HepG2 (cell line): ENCODE measurements around the gene JPT1. TPM values are rescaled to one million over a fixed set of nuclear protein-coding genes. Genes with fewer than 3 reads are reported as not detected.

Experiments
- DRAP1 ChIP-seq: IDR thresholded peaks from 2 replicates; pipeline ENCODE4 v1.6.1; 2016; ENCODE audit warnings: missing genetic modification reagents, missing compliant biosample characterization
- GATA4 ChIP-seq: sonication (generic); IDR thresholded peaks from 2 replicates; pipeline ENCODE4 v1.6.1; 2016; ENCODE audit warnings: antibody characterized with exemption, low read depth, borderline replicate concordance
- HNF1B ChIP-seq: sonication (generic); formaldehyde crosslinking; IDR thresholded peaks from 2 replicates; pipeline ENCODE4 v1.5.1; 2020; ENCODE audit warnings: mild to moderate bottlenecking, moderate library complexity, missing genetic modification reagents
- LRRFIP1 ChIP-seq: sonication (generic); formaldehyde crosslinking; conservative IDR thresholded peaks from 2 replicates; pipeline ENCODE4 v1.4.0; 2020; ENCODE audit warnings: missing genetic modification reagents
- MLLT10 ChIP-seq: sonication (generic); formaldehyde crosslinking; IDR thresholded peaks from 2 replicates; pipeline ENCODE4 v1.4.0; 2020; ENCODE audit warnings: missing genetic modification reagents
- NKX3-1 ChIP-seq: sonication (generic); formaldehyde crosslinking; IDR thresholded peaks from 2 replicates; pipeline ENCODE4 v1.5.0; 2020; ENCODE audit warnings: missing genetic modification reagents
- NR2F6 ChIP-seq, 2 experiments: IDR thresholded peaks; 2 replicates each; pipeline ENCODE4 v1.6.1; 2016; ENCODE audit warnings: antibody characterized with exemption in 1 of 2, mild to moderate bottlenecking in 1 of 2
- NR3C1 ChIP-seq: sonication (generic); formaldehyde crosslinking; IDR thresholded peaks from 2 replicates; pipeline ENCODE4 v1.4.0; 2020; ENCODE audit warnings: missing genetic modification reagents
- PHF21A ChIP-seq: sonication (generic); formaldehyde crosslinking; IDR thresholded peaks from 2 replicates; pipeline ENCODE4 v1.5.0; 2020; ENCODE audit warnings: mild to moderate bottlenecking, missing genetic modification reagents
- PREB ChIP-seq: sonication (generic); formaldehyde crosslinking; IDR thresholded peaks from 2 replicates; pipeline ENCODE4 v1.4.0; 2020; ENCODE audit warnings: missing genetic modification reagents
- REL ChIP-seq: sonication (generic); formaldehyde crosslinking; conservative IDR thresholded peaks from 2 replicates; pipeline ENCODE4 v1.8.0; 2022; ENCODE audit warnings: mild to moderate bottlenecking, missing genetic modification reagents, moderate library complexity
- SALL2 ChIP-seq: sonication (generic); formaldehyde crosslinking; IDR thresholded peaks from 2 replicates; pipeline ENCODE4 v1.8.1; 2023; ENCODE audit warnings: mild to moderate bottlenecking, missing genetic modification reagents, inconsistent platforms
- TGIF2 ChIP-seq: IDR thresholded peaks from 2 replicates; pipeline ENCODE4 v1.6.1; 2016; ENCODE audit warnings: control low read depth, missing compliant biosample characterization
- THYN1 ChIP-seq: sonication (generic); formaldehyde crosslinking; IDR thresholded peaks from 2 replicates; pipeline ENCODE4 v1.8.1; 2023; ENCODE audit warnings: low read depth, mild to moderate bottlenecking, moderate library complexity, missing genetic modification reagents, borderline replicate concordance
- ZBED4 ChIP-seq: sonication (generic); formaldehyde crosslinking; IDR thresholded peaks from 2 replicates; pipeline ENCODE4 v1.4.0; 2020; ENCODE audit warnings: missing genetic modification reagents, borderline replicate concordance
- ZNF747 ChIP-seq: sonication (generic); formaldehyde crosslinking; IDR thresholded peaks from 2 replicates; pipeline ENCODE4 v1.8.1; 2023; ENCODE audit warnings: missing genetic modification reagents, mild to moderate bottlenecking, borderline replicate concordance
- ZNF777 ChIP-seq: sonication (generic); formaldehyde crosslinking; IDR thresholded peaks from 2 replicates; pipeline ENCODE4 v1.4.0; 2020; ENCODE audit warnings: missing genetic modification reagents
- polyA plus RNA-seq, 8 experiments: library from polyadenylated mRNA; depleted of rRNA in 3 of 8; stranded (reverse) in 7 of 8; unstranded in 1 of 8; fragments of >200 nt; fragmentation: Illumina TruSeq in 4 of 8; extraction: Trizol in 4 of 8; gene quantifications; 2 replicates each; pipeline versions ENCODE4 v1.2.1 to v1.2.3, GENCODE V29; 2011 to 2016; ENCODE audit warnings: low read depth in 4 of 8, missing spikeins in 1 of 8, mixed read lengths in 1 of 8; ENCODE audit not compliant: insufficient read depth in 1 of 8
- total RNA-seq, 5 experiments: library from RNA; depleted of rRNA; stranded (reverse); fragments of >200 nt; fragmentation: Illumina TruSeq; extraction: Trizol; gene quantifications; 2 replicates each; pipeline ENCODE4 v1.2.3, GENCODE V29; 2016; ENCODE audit warnings: low read depth in 1 of 5

JPT1 gene
- total and polyA plus RNA-seq, 2 of the 13 experiments (the other 11 are each of a cell fraction or from before 2014, with no cell fraction given) = 43.3 to 256 TPM

GRCh38 chr17:75087558-75088453, 66.5 kb downstream of the JPT1 start, which contains the start of gene SLC16A5 (continued):
- TF ChIP-seq LRRFIP1 (CRISPR knock-in tag) = no peak
- TF ChIP-seq THYN1 (CRISPR knock-in tag) = no peak
- 0 out of 2 replicates have a peak, but pooled peaks have one; percentile 57 for TF ChIP-seq ZNF747 (CRISPR knock-in tag)
- peak; percentile 21; the same call in 1 of the 2 replicates for TF ChIP-seq TGIF2 (CRISPR knock-in tag)
- no peak for TF ChIP-seq MLLT10 (CRISPR knock-in tag)
- no peak for TF ChIP-seq HNF1B (CRISPR knock-in tag)
- peak; percentile 63; the same call in 1 of the 2 replicates for TF ChIP-seq NKX3-1
- TF ChIP-seq PREB (CRISPR knock-in tag) = no peak
- peak; percentile 65; the same call in 1 of the 2 replicates for TF ChIP-seq ZNF777 (CRISPR knock-in tag)
- peak; percentile 42; the same call in 1 of the 2 replicates for TF ChIP-seq SALL2 (CRISPR knock-in tag)
- peak; percentile 53; the same call in 1 of the 2 replicates for TF ChIP-seq NR2F6 (IDR thresholded peaks at IDR 0.05)
- TF ChIP-seq NR2F6 (CRISPR knock-in tag; IDR thresholded peaks at IDR 0.05) = peak; percentile 78
- peak; percentile 81 for TF ChIP-seq PHF21A (CRISPR knock-in tag)
- TF ChIP-seq DRAP1 = peak; percentile 69
- no peak for TF ChIP-seq NR3C1 (CRISPR knock-in tag)
- peak; percentile 41; the same call in 1 of the 2 replicates for TF ChIP-seq GATA4
- TF ChIP-seq ZBED4 (CRISPR knock-in tag) = peak; percentile 75; the same call in 1 of the 2 replicates
- no peak for TF ChIP-seq REL
